COR-L47 (cell line): ENCODE data around the gene TXK.
A peak's percentile ranks its signal among the peaks of the same experiment; 100 is the strongest.
"Not testable (repeated sequence)": the region's sequence is repeated elsewhere in the genome, so short reads cannot be mapped to it uniquely, and the experiment has no call there.

Experiments
- DNase-seq: peaks from one replicate; lab custom pipeline; 2025; lab: John Stamatoyannopoulos, UW

Gene TXK

DNA sequence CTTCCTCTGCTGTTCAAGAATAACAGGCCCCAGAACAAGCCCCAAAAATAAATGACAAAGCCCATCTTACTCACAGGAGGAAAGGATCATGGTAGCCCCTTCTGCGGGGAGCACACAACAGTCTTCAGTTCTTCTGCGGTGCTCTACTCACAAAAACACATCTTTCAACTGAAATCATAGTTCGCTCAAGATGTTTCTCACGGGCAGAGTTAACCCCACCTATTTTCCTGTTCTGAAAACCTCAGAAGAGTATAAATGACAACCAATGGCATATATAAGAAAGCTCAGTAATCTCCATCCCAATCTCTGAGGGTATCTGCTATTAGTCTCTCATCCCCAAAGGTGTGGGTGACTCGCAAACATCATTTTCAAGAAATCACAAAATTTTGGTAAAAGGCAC, at the start of gene TXK:
Gene TXK, minus strand, starts transcription at position 170 of the 400 bp plus-strand sequence. Its CDS starts 80 bp downstream, at position 90.
- DNase-seq, result no peak

DNA sequence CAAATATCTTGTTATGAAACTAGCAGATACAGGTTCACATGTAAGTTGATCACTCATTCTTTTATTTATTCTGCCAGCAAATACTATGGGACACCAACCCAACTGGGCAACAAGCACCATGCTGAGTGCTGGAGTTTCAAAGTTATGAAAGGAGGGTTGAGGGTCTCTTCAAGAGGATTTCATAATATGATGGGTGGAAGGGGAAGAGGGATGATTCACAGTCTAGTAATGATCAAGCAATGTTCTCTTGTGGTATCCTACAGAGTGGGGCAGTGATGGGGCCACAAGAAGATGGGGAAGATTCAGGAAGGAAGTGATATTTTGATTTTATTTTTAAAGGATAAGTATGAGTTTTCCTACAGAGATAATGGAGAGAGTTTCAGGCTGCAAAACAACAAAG, 46.2 kb upstream of the TXK start:
- DNase-seq, result no peak

DNA sequence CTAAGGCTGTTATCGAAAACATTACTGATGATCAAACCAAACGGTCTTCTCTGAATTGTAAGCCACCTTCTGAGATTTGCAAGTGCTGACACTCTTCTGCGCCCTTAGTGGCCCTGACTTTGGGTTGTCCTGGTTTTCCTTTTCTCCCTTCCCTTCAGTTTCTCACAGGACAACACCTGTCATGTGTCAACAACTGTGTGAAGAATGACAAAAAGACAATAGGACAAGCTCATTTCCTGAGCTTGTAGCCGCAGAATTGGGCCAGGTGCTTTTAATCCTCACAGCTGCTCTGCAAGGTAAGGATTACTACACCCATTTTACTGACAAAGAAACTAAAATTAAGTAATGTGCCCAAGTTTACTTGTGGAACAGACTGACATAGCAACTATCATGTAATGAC, 44.9 kb upstream of the TXK start:
- DNase-seq, result peak; percentile 25

DNA sequence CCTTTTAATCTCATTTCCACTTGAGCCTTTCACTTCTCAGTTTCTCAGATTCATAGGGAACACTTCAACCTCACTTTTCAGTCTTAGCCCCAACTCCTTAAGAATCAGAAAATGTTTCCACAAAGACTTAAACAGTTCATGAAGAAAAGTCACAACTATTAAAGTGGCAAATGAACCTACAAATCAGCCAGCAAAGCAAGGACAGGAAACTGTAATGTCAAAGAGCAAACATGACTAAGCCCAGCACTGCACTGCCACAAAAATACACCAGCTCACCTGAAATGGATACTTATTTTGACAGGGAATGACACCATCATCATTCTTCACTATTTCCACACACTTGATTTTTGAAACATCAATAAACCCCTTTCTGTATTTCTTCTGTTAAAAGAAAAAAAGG, 41.8 kb upstream of the TXK start:
- DNase-seq, result no peak

DNA sequence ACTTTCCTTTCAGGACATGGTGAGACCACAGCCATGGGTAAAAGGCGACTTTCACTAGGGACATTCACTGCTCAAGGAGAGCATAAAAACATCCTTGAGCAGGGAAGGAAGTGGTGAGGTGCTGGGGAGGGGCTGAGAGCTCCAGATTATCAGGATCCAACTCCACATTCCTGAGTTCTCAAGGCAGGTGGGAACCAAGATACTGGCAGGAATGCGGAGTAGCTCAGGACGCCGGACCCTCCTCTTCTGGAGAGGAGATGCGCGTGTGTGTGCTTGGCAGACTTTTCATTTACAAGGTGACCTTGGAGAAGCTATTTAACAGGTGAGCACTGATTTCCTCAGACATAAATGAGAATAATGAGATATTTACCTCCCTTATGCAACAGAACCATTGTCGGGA, 41.3 kb upstream of the TXK start:
- DNase-seq, result no peak

DNA sequence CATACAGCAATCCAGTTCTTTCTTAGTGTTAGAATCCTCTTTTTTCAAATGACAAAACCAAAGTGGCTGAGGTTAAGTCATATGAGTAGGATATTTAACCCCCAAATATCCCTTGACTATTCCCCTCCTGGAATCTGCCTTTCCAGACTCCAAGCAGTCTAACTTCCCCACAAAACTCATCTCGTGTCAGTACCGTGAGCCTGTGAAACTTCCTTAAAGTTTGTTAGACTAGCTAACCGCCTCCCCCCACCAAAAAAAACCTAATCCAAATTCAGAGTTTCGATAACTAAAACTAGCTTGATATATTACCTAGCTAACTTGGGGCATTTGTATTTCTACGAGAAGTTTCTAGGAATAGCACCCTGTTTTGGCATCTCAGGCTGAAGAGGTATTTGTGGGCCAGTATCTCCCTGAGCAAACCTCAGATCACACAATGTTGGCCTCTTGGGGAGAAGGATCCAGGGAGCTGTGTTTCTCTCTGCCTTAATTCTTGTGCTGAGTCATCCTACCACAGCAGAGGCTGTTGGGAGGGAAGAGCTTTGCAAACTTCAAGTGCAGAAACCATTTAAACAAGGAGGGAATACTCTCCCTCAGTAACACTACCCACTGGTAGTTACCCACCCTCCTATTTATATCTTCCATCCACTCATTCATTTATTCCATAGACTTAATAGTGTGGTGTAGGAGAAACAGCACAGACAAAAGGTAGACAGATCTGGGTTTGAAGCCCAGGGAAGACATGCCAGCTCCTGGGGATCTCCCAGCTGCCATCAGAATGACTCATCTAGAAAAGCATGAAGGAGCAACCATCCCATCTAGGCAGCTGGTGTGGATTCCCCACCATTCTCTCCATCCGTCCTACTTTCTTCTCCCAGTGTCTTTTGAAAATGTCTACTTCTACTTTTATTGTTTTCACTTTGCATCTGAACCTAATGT, 39.3 kb upstream of the TXK start:
- no peak for DNase-seq

DNA sequence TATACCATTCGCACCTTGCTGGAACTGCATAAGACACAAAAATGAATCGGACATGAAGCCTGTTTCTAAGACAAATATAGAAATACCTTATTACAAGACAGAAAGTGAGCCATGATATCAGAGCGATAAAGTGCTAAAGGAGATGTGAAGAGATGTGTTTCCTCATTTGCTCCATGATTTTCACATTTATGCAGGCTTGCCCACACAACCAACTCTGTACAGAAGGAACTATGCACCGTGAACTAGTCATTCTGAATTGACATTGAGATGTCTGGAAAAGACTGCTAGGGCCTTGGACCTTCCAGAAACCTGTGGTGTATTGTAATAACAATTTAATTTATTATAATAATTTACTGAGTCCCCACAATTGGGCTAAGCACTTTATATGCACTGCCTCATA, 38.6 kb upstream of the TXK start:
- no peak for DNase-seq

DNA sequence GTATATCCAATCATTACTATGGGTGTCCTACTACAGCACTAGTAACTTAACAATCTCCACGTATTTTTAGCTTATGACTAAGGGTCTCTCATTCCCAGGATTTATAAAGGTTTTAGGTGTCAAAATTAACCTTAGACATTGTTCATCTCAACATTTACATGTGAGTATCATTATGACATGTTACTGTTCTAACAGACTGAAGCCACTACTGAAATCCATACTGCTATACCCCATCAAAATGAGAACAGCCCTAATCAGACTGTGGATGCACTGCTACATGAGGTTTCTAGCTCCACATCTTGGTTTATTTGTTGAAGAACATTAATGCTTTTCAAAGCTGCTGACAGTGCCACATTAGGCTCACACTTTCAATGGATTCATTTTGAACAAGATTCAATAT, 35.6 kb upstream of the TXK start:
- DNase-seq, result no peak

DNA sequence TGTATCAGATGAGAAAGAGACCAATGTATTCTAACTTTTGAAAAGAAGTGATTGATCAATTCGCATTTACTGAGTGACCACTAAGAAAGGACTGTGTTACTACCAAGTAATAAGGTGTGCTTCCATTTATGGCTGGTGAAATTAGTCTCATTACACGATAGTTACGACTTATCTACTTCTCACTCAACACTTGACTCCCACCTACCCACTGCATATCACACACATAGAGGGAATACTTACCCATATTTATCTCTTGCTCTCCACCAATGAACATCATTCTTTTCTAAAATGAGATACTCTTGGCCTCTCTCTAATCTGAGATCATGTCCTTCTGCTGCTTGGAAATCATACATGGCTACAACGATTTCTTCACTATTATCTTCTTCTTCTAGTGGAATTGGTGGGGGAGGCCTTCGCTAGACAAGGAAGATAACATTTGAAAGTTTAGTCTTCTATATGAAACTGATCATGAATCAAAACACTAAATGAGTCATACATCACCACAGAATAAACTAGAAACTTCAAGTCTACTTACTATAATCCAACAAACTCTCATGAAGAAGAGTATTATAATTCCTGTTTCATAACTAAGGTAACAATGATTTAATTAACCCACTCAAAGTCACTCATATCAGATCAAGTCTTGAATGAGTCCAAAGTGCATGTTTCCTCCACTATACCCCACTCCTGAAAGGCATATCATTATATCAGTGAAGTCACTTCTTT, 33.7 kb upstream of the TXK start:
- DNase-seq, result no peak

DNA sequence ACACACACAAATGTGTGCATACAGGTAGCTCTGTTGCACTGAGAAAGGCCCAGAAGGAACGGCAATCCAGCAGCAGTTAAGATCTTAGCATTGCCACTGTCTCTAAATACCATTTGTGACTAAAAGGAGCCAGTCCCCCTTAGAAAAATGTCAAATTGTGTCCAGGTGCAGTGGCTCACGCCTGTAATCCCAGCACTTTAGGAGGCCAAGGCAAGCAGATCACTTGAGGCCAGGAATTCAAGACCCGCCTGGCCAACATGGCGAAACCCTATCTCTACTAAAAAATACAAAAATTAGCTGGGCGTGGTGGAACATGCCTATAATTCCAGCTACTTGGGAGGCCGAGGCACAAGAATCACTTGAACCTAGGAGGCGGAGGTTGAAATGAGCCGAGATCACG, 30.5 kb upstream of the TXK start:
- DNase-seq, result not testable (repeated sequence)

DNA sequence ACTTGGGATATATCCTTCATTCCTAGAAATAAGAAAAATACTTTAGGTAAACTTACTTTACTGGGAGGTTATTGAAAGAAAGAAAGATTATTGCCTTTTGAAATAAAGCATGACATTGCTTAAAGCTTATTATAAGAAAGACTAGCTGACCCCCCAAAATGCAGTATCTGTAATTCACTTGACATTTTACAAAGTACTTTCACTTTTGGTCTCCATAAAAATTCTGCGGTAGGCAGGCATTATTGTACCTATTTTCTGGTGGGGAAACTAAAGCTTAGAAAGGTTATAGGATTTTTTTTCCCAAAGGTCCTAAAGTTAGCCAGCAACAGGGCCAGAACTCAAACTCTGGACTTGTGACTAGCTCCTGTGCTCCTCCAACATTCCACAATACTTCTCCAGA, 29.7 kb upstream of the TXK start:
- no peak for DNase-seq

DNA sequence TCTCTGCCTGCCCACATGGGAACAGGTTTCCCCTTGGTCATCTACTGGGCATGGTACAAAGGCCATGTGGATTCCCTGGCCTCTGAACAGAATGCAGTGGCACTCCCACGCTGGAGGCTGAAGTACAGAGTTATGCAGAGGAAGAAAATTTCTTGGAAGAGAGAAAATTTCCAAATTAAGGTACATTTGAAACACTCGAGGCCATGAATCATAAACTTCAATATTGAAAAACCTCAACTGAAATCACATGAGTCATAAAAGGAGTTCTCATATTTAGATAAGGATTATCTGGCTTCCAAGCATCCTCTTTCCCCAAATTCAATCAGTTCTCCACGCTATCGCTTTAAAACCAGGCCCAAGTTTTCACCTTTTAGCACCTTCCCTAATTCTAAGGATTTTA, 28.1 kb upstream of the TXK start:
- no peak for DNase-seq

DNA sequence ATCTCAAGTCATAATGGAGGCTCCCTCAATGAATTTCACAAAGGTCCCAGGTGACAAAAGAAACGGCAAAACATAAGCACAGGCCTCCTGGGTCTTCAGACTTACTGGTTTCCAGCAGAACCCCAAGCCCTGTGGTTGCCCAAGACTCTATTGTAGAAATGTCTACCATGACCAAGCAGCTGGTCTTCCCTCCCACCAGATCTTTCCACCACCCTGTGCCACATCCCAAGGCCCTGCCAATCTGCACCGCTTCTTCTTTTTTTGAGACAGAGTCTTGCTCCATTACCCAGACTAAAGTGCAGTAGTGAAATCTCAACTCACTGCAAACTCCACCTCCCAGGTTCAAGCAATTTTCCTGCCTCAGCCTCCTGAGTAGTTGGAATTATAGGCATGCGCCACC, 23.2 kb upstream of the TXK start:
- DNase-seq, result no peak

DNA sequence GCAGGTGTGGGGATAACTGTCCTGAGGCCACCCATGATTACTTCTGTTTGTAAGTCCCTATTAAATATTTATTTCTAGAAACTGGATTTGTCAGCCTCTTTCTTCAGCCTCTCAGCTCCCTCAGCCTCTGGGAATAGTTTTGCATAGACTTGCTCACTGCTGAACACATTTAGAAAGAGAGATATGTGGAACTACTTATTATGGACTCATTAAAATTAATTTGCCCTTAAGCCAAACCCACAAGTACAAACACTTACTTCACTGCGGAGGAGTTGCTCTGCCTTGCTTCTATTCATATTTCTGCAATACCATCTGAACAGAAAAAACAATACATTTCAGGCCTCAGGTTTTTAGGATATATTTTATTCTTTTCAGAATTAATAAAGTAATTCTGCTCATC, 22.4 kb upstream of the TXK start:
- no peak for DNase-seq

DNA sequence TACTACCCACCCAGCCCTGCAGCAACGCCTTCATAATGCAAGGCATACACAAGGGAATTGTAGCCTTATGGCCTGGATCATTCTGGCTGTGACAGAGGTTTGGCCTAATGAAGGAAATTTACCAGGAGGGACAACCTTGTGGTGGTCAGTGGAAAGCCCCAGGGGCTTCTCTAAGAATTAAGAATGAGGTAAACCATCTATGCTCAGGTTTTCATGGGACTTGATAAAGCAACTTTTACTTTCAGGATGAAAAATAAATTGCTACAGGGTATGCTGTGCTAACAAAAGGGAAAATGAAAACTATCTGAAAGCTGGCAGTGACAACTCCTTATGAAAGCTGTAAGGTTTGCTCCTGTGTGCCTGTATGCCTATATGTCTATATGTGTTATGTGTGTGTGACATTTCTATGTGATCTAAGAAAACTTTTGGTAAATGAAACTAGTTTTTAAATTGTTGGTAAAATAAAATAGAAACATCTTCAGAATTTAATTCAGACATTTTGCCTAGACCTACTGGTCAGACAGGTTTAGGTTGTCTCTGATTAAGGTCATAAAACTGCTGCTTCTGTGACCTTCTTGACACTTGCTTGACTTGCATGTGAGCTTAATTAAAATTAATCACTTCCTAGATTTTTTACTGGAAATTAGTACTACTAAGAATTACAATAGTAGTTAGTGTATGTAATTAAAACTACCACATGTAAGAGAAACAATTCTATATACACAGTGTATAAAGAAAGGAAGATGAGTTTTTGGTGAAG, 19.9 kb upstream of the TXK start:
- no peak for DNase-seq

DNA sequence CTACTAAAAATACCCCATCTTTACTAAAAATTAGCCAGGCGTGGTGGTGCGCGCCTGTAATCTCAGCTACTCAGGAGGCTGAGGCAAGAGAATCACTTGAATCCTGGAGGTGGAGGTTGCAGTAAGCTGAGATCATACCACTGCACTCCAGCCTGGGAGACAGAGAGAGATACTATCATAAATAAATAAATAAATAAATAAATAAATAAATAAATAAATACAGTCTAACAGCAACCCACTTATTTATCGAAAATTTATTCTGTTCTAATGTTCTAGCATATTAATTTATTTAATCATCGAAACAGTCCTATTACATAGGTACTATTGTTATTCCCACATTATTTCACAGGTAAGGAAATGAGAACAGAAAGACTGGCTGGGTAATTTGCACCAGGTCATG, 18.2 kb upstream of the TXK start:
- no peak for DNase-seq

DNA sequence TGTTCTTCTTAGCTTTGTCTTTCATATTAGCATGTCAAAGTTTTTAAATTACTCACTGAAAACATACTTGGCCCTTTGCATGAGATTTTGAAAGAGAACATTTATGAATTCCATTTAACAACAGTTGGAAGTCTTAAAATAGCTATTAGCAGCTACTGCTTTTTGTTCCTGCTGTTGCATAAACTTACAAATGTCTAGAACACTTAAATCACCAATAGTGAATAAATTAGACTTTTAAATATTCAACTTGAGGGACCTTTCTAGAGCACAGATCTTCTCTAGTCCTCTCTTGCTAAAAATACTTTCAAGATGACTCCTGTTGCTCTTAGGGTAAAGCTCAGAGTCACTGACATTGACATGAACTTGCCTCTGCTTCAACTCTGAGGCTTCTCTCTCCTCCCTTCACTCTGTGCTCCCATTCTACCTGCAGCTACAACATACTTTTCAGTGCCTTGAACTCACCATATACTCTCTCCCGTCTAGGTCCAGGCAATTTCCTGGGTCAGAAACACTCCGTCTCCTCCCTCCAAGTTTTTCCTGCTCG, 15.8 kb upstream of the TXK start:
- no peak for DNase-seq

DNA sequence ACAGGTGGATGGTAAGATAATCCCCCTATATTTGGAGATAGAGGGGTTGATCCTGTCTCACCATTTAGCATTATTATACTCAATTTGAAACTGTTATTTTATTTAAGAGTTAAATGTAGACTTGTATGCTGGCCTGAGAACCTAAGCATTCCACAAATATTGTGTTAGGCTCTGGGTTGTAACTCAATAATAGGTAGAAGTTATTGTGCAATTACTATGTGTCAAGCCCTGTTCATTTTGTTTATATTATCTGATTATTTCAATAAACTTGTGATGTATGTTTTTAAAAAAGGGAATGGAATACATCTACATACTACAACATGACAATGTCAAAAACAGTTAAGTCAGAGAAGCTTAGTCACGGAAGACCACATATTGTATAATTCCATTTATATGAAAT, 13.6 kb upstream of the TXK start:
- no peak for DNase-seq

DNA sequence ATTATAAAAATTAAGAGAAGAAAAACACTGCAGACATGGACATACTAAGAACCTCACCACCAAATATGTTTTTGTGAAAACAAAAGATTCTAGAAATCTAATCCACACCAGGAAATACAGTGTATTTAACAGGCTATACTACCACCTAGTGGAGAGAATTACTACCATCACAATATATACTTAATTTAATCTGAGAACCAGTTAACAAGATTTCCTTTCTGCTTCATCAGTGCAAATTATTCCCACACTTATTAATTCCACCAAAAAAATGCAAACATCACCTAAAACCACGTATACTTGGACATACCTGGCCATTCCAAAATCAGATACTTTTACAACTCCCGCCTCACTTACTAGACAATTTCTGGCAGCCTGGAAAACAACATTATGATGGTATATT, 7.0 kb upstream of the TXK start:
- peak; percentile 33 for DNase-seq

DNA sequence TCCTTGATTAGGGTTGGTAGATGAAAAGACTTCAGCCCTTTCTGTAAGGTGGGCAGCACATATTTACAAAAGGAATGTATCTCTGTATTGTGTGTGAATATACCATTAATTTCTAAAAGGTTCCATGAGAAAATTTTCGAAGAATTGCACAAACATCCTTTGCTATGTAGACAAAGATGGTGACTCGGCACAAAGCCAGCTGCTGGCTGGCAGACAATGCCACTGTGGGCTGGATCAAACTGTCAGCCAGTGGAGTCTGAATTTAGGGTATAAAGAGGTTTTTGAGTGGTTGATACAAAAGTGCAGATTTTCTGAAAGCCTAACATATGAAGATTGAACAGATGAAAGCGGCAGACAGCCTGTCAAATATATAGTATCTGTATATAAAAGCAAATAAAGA, 5.6 kb upstream of the TXK start:
- DNase-seq, result no peak

DNA sequence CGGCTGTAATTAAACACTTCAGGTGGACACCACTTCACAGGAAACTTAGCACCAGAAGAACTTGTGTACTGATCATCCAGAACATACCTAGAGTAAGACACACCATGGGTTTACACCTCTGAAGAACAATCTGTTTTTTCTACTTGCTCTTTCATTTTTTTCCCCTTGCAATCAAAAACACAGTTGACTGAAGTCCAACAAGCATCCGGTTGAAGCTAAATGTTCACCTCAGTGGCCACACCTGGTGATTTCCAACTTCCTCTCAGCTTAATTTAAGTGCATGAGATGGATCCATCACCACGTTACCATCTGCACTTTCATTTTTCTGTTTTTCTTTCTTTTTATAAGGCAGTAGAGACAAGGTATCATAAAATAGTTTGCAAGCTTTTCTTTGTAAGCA, 4.9 kb upstream of the TXK start:
- no peak for DNase-seq

DNA sequence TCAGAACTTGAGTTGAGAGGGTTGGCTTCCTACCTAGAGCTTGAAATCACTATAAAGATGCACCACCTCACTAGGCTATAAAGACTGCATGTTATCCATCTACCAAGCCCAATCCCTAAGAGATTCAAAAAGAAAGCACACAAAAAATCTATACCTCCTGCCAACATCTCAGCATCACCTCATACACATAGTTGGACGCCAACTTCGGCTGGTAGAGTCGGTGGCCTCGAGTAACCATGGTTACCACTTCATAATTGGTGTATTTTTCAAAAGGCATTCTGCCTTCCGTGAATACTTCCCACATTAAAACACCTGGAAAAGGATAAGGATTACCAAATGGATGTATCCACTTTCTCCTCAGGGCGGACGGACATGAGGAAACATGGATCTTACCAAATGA, 4.5 kb upstream of the TXK start:
- no peak for DNase-seq
